Retinal pigment epithelial cell (primary cell): ENCODE results near the gene NIPAL3.
"Not testable (repeated sequence)": the region's sequence is repeated elsewhere in the genome, so short reads cannot be mapped to it uniquely, and the experiment has no call there.

ENCODE experiments used
- DNase-seq: peaks from one replicate; pipeline ENCODE4 v3.0.0-alpha.2; 2010; ENCODE audit warnings: low read depth
- H3K4me3 ChIP-seq: 2 replicates; pipeline ENCODE4 v1.5.1; 2011; ENCODE audit warnings: mild to moderate bottlenecking, low read length, control low read depth, moderate library complexity
- CTCF ChIP-seq: conservative IDR thresholded peaks from 2 replicates; pipeline ENCODE4 v1.5.1; 2011; ENCODE audit warnings: low read depth, low read length, control low read depth, inconsistent platforms

The NIPAL3 gene

GRCh38 chr1:24443241-24443656 lies 27.6 kb downstream of the NIPAL3 start:
- no peak for DNase-seq
- no peak for TF ChIP-seq CTCF
- H3K4me3 ChIP-seq = no peak overlapping the region

- not testable (repeated sequence) for DNase-seq, H3K4me3 ChIP-seq
Observed at GRCh38 chr1:24446446-24446845, 30.8 kb downstream of the NIPAL3 start.

GRCh38 chr1:24450316-24450715 lies 34.7 kb downstream of the NIPAL3 start:
- no peak for DNase-seq
- TF ChIP-seq CTCF = no peak

GRCh38 chr1:24450857-24451397 lies 35.3 kb downstream of the NIPAL3 start:
- no peak overlapping the region for H3K4me3 ChIP-seq
- no peak for TF ChIP-seq CTCF
- DNase-seq = no peak

More at GRCh38 chr1:24450316-24450715, 34.7 kb downstream of the NIPAL3 start:
- no peak overlapping the region for H3K4me3 ChIP-seq

GRCh38 chr1:24451746-24452145 lies 36.1 kb downstream of the NIPAL3 start:
- TF ChIP-seq CTCF = no peak
- DNase-seq = no peak
- H3K4me3 ChIP-seq = no peak overlapping the region

- no peak for DNase-seq
- TF ChIP-seq CTCF = no peak
- no peak overlapping the region for H3K4me3 ChIP-seq
Observed at GRCh38 chr1:24452922-24453485, 37.4 kb downstream of the NIPAL3 start.

GRCh38 chr1:24454673-24455072 lies 39.1 kb downstream of the NIPAL3 start:
- no peak overlapping the region for H3K4me3 ChIP-seq
- no peak for DNase-seq
- TF ChIP-seq CTCF = no peak
